Hepatocyte (in vitro differentiated cells): Measurements from ENCODE around the gene CD302.

ENCODE experiments used
- CTCF ChIP-seq: fragments of 200-600 bp; sonication (generic); IDR thresholded peaks from 2 replicates; pipeline ENCODE4 v1.5.1; 2016; ENCODE audit warnings: antibody characterized with exemption, mild to moderate bottlenecking; ENCODE audit not compliant: poor library complexity
- EZH2 ChIP-seq: fragments of 200-600 bp; sonication (generic); IDR thresholded peaks from 2 replicates; pipeline ENCODE4 v1.6.1; 2016; ENCODE audit warnings: antibody characterized with exemption, mild to moderate bottlenecking, borderline replicate concordance

DNA sequence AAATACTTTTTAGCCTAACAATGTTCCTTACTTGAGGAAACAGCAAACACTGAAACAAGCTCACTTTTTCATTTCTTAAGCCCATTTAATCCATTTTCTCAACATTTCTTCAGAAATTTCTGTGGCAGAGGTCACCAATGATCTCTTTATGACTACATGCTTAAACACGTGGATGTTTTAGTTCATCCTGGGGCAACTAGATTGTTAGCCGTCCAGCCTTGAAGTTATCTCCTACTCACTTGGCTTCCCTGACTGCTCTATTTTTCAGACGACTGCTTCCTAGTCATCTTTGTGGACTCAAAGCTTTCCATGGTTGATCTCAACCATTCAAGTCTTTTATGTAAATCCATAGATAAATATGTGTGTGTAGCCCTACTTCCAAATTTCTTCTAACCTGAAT is 24.1 kb downstream of the CD302 start:
- TF ChIP-seq CTCF (no peak), EZH2 (no peak)
